SK-N-SH treated with all-trans-retinoic acid at 6 μM for 48 hours (cell line): Measurements from ENCODE around the gene KAT5.
"Not testable (repeated sequence)": the region's sequence is repeated elsewhere in the genome, so short reads cannot be mapped to it uniquely, and the experiment has no call there.

Experiments
- ARNTL ChIP-seq: fragments of 450-650 bp; formaldehyde crosslinking; IDR thresholded peaks from 2 replicates; pipeline ENCODE4 v1.5.0; 2020; ENCODE audit warnings: low read depth, mild to moderate bottlenecking, moderate library complexity, borderline replicate concordance
- RARB ChIP-seq: fragments of 250-450 bp; sonication (Bioruptor Pico); IDR thresholded peaks from 2 replicates; pipeline ENCODE4 v1.8.0; 2021; ENCODE audit warnings: mild to moderate bottlenecking, moderate library complexity
- ZC3H10 ChIP-seq: fragments of 250-450 bp; sonication (Bioruptor Pico); IDR thresholded peaks from 2 replicates; pipeline ENCODE4 v1.5.1; 2021; ENCODE audit warnings: mild to moderate bottlenecking, moderate library complexity
- ZFP3 ChIP-seq: fragments of 250-450 bp; sonication (Bioruptor Pico); IDR thresholded peaks from 2 replicates; pipeline ENCODE4 v1.5.0; 2020; ENCODE audit warnings: mild to moderate bottlenecking, moderate library complexity
- ZFP30 ChIP-seq: fragments of 450-650 bp; formaldehyde crosslinking; IDR thresholded peaks from 2 replicates; pipeline ENCODE4 v1.5.0; 2022; ENCODE audit warnings: mild to moderate bottlenecking, moderate library complexity
- TF ChIP-seq, protein P1 (sequence below): fragments of 250-450 bp; sonication (Bioruptor Pico); IDR thresholded peaks from 2 replicates; pipeline ENCODE4 v1.5.1; 2020; ENCODE audit warnings: low read depth, mild to moderate bottlenecking, moderate library complexity
- TF ChIP-seq, protein P2 (sequence below): fragments of 250-450 bp; sonication (Bioruptor Pico); IDR thresholded peaks from 2 replicates; pipeline ENCODE4 v1.5.0; 2020; ENCODE audit warnings: mild to moderate bottlenecking, moderate library complexity
- TF ChIP-seq, protein P3 (sequence below): fragments of 250-450 bp; sonication (Bioruptor Pico); IDR thresholded peaks from 2 replicates; pipeline ENCODE4 v1.8.0; 2020; ENCODE audit warnings: mild to moderate bottlenecking, moderate library complexity, borderline replicate concordance
- TF ChIP-seq, protein P4 (sequence below): fragments of 250-450 bp; sonication (Bioruptor Pico); IDR thresholded peaks from 2 replicates; pipeline ENCODE4 v1.5.1; 2021; ENCODE audit warnings: mild to moderate bottlenecking, moderate library complexity

DNA sequence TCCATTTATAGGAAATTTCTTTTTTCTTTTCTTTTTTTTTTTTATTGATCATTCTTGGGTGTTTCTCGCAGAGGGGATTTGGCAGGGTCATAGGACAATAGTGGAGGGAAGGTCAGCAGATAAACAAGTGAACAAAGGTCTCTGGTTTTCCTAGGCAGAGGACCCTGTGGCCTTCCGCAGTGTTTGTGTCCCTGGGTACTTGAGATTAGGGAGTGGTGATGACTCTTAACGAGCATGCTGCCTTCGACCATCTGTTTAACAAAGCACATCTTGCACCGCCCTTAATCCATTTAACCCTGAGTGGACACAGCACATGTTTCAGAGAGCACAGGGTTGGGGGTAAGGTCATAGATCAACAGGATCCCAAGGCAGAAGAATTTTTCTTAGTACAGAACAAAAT lies 50.1 kb downstream of the KAT5 start:
- TF ChIP-seq, protein P1, sequence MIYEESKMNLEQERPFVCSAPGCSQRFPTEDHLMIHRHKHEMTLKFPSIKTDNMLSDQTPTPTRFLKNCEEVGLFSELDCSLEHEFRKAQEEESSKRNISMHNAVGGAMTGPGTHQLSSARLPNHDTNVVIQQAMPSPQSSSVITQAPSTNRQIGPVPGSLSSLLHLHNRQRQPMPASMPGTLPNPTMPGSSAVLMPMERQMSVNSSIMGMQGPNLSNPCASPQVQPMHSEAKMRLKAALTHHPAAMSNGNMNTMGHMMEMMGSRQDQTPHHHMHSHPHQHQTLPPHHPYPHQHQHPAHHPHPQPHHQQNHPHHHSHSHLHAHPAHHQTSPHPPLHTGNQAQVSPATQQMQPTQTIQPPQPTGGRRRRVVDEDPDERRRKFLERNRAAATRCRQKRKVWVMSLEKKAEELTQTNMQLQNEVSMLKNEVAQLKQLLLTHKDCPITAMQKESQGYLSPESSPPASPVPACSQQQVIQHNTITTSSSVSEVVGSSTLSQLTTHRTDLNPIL (CRISPR knock-in tag), result not testable (repeated sequence)
- TF ChIP-seq ZFP30 (CRISPR knock-in tag); ZFP3 (CRISPR knock-in tag); ZC3H10; RARB; ARNTL (CRISPR knock-in tag): not testable (repeated sequence)
- TF ChIP-seq, protein P2, sequence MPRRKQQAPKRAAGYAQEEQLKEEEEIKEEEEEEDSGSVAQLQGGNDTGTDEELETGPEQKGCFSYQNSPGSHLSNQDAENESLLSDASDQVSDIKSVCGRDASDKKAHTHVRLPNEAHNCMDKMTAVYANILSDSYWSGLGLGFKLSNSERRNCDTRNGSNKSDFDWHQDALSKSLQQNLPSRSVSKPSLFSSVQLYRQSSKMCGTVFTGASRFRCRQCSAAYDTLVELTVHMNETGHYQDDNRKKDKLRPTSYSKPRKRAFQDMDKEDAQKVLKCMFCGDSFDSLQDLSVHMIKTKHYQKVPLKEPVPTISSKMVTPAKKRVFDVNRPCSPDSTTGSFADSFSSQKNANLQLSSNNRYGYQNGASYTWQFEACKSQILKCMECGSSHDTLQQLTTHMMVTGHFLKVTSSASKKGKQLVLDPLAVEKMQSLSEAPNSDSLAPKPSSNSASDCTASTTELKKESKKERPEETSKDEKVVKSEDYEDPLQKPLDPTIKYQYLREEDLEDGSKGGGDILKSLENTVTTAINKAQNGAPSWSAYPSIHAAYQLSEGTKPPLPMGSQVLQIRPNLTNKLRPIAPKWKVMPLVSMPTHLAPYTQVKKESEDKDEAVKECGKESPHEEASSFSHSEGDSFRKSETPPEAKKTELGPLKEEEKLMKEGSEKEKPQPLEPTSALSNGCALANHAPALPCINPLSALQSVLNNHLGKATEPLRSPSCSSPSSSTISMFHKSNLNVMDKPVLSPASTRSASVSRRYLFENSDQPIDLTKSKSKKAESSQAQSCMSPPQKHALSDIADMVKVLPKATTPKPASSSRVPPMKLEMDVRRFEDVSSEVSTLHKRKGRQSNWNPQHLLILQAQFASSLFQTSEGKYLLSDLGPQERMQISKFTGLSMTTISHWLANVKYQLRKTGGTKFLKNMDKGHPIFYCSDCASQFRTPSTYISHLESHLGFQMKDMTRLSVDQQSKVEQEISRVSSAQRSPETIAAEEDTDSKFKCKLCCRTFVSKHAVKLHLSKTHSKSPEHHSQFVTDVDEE, result not testable (repeated sequence)
- TF ChIP-seq, protein P3, sequence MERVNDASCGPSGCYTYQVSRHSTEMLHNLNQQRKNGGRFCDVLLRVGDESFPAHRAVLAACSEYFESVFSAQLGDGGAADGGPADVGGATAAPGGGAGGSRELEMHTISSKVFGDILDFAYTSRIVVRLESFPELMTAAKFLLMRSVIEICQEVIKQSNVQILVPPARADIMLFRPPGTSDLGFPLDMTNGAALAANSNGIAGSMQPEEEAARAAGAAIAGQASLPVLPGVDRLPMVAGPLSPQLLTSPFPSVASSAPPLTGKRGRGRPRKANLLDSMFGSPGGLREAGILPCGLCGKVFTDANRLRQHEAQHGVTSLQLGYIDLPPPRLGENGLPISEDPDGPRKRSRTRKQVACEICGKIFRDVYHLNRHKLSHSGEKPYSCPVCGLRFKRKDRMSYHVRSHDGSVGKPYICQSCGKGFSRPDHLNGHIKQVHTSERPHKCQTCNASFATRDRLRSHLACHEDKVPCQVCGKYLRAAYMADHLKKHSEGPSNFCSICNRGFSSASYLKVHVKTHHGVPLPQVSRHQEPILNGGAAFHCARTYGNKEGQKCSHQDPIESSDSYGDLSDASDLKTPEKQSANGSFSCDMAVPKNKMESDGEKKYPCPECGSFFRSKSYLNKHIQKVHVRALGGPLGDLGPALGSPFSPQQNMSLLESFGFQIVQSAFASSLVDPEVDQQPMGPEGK (CRISPR knock-in tag), result not testable (repeated sequence)
- TF ChIP-seq, protein P4, sequence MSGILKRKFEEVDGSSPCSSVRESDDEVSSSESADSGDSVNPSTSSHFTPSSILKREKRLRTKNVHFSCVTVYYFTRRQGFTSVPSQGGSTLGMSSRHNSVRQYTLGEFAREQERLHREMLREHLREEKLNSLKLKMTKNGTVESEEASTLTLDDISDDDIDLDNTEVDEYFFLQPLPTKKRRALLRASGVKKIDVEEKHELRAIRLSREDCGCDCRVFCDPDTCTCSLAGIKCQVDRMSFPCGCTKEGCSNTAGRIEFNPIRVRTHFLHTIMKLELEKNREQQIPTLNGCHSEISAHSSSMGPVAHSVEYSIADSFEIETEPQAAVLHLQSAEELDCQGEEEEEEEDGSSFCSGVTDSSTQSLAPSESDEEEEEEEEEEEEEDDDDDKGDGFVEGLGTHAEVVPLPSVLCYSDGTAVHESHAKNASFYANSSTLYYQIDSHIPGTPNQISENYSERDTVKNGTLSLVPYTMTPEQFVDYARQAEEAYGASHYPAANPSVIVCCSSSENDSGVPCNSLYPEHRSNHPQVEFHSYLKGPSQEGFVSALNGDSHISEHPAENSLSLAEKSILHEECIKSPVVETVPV (CRISPR knock-in tag), result not testable (repeated sequence)
